Aorta (tissue), 5 donors: ENCODE data around the gene LHFPL2. TPM values are rescaled to one million over a fixed set of nuclear protein-coding genes. Genes with fewer than 3 reads are reported as not detected.
A peak's percentile ranks its signal among the peaks of the same experiment; 100 is the strongest.

Source experiments
- ATAC-seq: fragments of 200-7000 bp; cut with Tn5 transposase; one replicate; pipeline ENCODE4 v1.9.1; 2022; ENCODE audit warnings: moderate library complexity; ENCODE audit not compliant: low FRiP score
- DNase-seq, 2 donors: peaks; one replicate each; pipeline ENCODE4 v3.0.0-alpha.2; 2020
- H3K27ac ChIP-seq, 2 donors: one replicate each; pipeline ENCODE4 v1.5.1; 2013; ENCODE audit warnings: low read length in 2 of 2, mild to moderate bottlenecking in 2 of 2, moderate library complexity in 2 of 2, control low read depth in 1 of 2, inconsistent platforms in 1 of 2, low read depth in 1 of 2
- H3K27me3 ChIP-seq, 2 donors: one replicate each; pipeline ENCODE4 v1.6.1; 2013; ENCODE audit warnings: control low read depth in 1 of 2, low read length in 1 of 2, mild to moderate bottlenecking in 1 of 2, moderate library complexity in 1 of 2; ENCODE audit not compliant: insufficient read depth in 2 of 2, control insufficient read depth in 1 of 2
- H3K36me3 ChIP-seq, 2 donors: one replicate each; pipeline ENCODE4 v1.6.1; 2013; ENCODE audit warnings: control low read depth in 1 of 2, low read length in 1 of 2, mild to moderate bottlenecking in 1 of 2; ENCODE audit not compliant: insufficient read depth in 2 of 2, control insufficient read depth in 1 of 2
- H3K4me1 ChIP-seq, 2 donors: one replicate each; pipeline ENCODE4 v1.6.1; 2013; ENCODE audit warnings: low read length in 2 of 2, control low read depth in 1 of 2, mild to moderate bottlenecking in 1 of 2, moderate library complexity in 1 of 2; ENCODE audit not compliant: insufficient read depth in 2 of 2, control insufficient read depth in 1 of 2
- H3K4me3 ChIP-seq, 2 donors: one replicate each; pipeline ENCODE4 v1.5.1; 2013; ENCODE audit warnings: low read length in 2 of 2, control low read depth in 1 of 2, mild to moderate bottlenecking in 1 of 2
- H3K9me3 ChIP-seq: one replicate; pipeline ENCODE4 v1.6.1; 2013; ENCODE audit warnings: mild to moderate bottlenecking, low read length; ENCODE audit not compliant: control insufficient read depth
- WGBS, 2 donors: extraction: QIAGEN DNeasy Blood & Tissue Kit; methylation state at CpG; one replicate each; pipeline ENCODE4 v1.1.7; 2013; 5-methylcytosine and 5-hydroxymethylcytosine counted together
- intact Hi-C, 2 donors: fragments of 100-400 bp; cut with DNase I; formaldehyde crosslinking; loops; one replicate each; pipeline versions ENCODE4 v1.14.2 to v1.15.0; 2022
- polyA plus RNA-seq, 2 donors: library from polyadenylated mRNA; stranded (reverse); fragments of 200-250 nt; gene quantifications; one replicate each; pipeline ENCODE4 v1.2.3, GENCODE V29; 2013
- total RNA-seq, 2 donors: library from RNA; stranded (reverse); fragmentation: NEBNext Ultra II Directional; extraction: Animal tissue kit (Norgen Biotek cat#: 25700); gene quantifications; one replicate each; pipeline ENCODE4 v1.2.1, GENCODE V29; 2021
- donor health status: healthy with polysubstance abuse.
- donor health status: Bipolar disorder and iron deficiency.
- donor health status: DM: no; HTN: no; CAD: no.
- donor health status: DM: no; HTN: no; CAD: no.
- donor health status: DM: yes; HTN: yes; CAD: no.

The LHFPL2 gene
- total and polyA plus RNA-seq, 4 donors, result 16.4 to 43.1 (median 29.3) TPM

DNA sequence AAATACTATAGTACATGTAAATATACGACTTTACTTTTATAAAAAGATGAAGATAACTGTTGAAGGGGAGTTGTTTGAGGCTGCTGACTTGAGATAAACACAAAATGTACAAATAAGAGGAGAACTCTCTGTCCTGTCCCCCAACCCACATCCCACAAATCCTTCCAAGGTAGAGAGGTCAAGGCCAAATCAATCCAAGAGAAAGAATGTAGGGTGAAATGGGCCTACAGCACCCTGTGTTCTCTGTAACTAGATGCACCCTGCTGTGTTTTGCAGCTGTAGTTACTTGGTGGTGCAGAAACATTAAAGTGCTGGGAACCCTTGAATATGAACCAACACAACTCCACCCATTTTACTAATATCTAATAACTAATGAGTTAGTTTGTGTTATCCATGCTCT, 2.0 kb upstream of the LHFPL2 start:
- ATAC-seq (no peak), DNase-seq (no peak)
- H3K27ac ChIP-seq, result no peak overlapping the region
- no peaks in the 10 kb centered on the region for H3K36me3 ChIP-seq
- H3K27me3 ChIP-seq, result no peaks in the 10 kb centered on the region
- H3K4me1 ChIP-seq, result peaks cover 0 to 2% of the 10 kb centered on the region in 2 donors
- WGBS, 2 donors, result 21 to 40% methylated on average over 1 of the region's 1 CpG
- no peaks in the 10 kb centered on the region for H3K9me3 ChIP-seq
- intact Hi-C loops, result loop anchor here in 1 of 2 donors (5.0 kb wide), 1 partner anchor 103 kb away; no protein-coding TSS in a partner anchor
- H3K4me3 ChIP-seq, result no peak overlapping the region

DNA sequence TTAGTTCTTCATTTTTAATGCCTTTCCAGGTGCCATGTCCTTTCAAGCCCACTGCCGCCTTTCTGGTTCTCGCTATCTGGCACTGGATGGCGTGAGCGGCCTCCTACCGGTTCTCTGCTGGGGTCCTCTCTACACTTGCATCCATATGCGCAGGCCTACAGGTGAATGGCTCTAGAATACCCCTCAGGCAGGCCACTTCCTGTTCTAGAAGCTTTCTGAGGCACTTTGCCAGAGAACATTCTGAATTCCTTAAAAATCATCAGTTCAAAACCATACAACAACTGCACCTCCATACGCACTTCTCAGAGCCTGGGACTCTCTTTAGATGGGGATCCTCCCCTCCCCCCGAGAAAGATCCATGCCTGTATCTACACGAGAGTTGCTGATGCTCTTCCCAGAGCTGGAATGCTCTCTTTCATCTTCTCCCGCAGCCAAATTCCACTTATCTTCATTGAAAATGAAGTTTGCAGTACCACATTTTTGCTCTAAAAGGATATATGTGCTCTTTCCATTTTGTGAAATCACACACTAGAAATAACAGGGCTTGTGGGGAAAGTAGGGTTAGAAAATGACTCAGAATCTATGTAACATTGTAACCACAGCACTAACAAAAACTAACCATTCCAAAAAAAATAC, 1.4 kb upstream of the LHFPL2 start:
- 62 to 72% methylated on average over 10 of the region's 10 CpGs for WGBS, 2 donors
- no peak for ATAC-seq
- no peaks in the 10 kb centered on the region for H3K27me3 ChIP-seq
- intact Hi-C loops, result loop anchor here (5.0 to 10.0 kb wide), 5 partner anchors 55 to 335 kb away; partner anchors contain the start of gene ARSB (in 1 of the 2)
- peaks cover 2% of the 10 kb centered on the region in 2 donors for H3K4me1 ChIP-seq
- H3K9me3 ChIP-seq, result no peaks in the 10 kb centered on the region
- DNase-seq, result no peak
- peak overlapping the region; percentile 4 to 58 for H3K27ac ChIP-seq
- H3K4me3 ChIP-seq, result no peak overlapping the region
- no peaks in the 10 kb centered on the region for H3K36me3 ChIP-seq

DNA sequence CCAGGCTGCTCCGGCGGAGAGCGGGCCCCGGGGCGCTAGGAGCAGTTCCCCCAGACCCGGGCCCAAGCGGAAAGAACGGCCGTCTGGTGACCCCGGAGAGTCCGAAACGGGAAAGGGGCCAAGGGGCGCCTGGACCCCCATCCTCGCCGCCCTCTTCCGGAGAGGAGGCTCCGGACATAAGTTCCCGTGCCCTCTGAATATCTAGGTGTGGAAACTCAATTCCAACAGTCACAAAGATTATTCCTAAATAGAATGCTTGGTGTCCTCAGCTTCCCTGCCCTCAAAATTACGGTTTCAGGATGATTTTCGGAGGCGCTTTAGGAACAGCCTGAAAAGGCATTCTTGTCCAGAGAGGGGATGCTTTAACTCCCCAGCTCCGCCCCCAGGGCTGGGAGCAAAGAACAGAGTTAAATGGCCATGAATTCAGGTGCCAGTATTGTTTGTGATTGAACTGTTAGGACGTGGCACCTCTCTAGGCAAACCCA, 681 bp upstream of the LHFPL2 start:
- intact Hi-C loops, result loop anchor here (5.0 to 10.0 kb wide), 4 partner anchors 54 to 336 kb away; partner anchors contain the start of gene ARSB (in 1 of the 2)
- DNase-seq (no peak), ATAC-seq (peak; percentile 1)
- 2 to 3% methylated on average over 19 to 23 of the region's 23 CpGs for WGBS, 2 donors
- Histone ChIP-seq H3K4me1 (peaks cover 2 to 3% of the 10 kb centered on the region in 2 donors), H3K9me3 (no peaks in the 10 kb centered on the region), H3K27me3 (no peaks in the 10 kb centered on the region), H3K4me3 (peak overlapping the region; percentile 57 to 65), H3K27ac (peak overlapping the region; percentile 66 to 99), H3K36me3 (no peaks in the 10 kb centered on the region)

DNA sequence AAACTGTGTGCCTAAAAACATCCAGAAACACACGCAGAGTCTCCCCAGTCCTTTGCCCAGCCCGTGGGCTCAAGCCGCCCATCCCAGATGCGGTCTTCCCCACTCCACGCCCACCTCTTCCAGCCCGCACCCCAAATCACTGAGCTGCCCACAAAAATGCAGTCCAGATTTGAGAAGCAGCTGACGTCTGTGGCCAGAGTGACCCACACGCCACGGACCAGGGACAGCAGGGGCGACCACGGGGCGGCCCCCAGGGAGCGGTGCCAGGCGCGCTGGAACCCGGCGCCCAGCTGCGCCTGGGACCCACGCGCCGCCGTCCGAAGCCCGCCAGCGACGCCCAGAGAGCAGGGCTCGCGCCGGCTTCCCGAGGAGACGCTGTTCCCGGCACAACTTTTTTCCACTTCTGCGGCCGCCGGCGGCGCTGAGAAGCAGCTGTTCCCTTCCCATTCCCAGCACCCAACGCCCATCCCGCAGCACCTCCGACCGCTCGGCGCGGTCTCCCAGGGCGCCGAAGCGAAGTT, 674 bp downstream of the LHFPL2 start:
- peak; percentile 65 to 90 for DNase-seq
- intact Hi-C loops, result loop anchor here (5.0 to 10.0 kb wide), 4 partner anchors 53 to 337 kb away; partner anchors contain the start of gene ARSB (in 1 of the 2)
- Histone ChIP-seq H3K36me3 (no peaks in the 10 kb centered on the region), H3K4me1 (peaks cover 0 to 3% of the 10 kb centered on the region in 2 donors), H3K9me3 (no peaks in the 10 kb centered on the region), H3K4me3 (peak overlapping the region; percentile 57 to 65), H3K27ac (peak overlapping the region; percentile 33 to 99), H3K27me3 (no peaks in the 10 kb centered on the region)
- WGBS, 2 donors, result 0 to 1% methylated on average over 41 to 47 of the region's 47 CpGs
- ATAC-seq, result peak; percentile 62

DNA sequence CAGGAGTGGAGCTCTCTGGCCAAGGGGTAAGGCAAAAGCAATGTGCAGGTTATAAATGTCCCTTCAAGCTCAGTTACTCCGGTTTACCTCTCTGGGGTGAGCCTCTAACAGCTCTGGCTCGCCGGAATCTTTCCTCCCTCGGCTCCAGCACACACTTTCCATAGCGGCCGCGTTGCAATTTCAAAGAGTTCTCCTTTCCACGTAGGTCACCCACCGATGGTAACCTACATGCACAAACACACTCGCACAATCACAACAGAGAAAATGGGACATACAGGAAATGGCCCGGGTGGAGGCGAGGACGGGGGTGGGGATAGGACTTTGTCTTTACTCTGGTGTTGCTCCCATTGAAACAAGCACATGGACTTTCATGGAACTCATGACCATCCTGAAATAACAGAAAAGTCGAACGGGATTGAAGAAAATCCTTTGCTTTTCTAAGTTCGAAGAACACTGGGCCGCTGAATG, 1.2 kb downstream of the LHFPL2 start:
- Histone ChIP-seq H3K9me3 (no peaks in the 10 kb centered on the region), H3K4me3 (peak overlapping the region; percentile 57 to 65), H3K4me1 (peaks cover 0 to 3% of the 10 kb centered on the region in 2 donors), H3K27ac (no peak overlapping the region), H3K27me3 (no peaks in the 10 kb centered on the region), H3K36me3 (no peaks in the 10 kb centered on the region)
- ATAC-seq (no peak), DNase-seq (peak in 1 of 2 donors; percentile 78)
- 0 to 1% methylated on average over 17 of the region's 17 CpGs for WGBS, 2 donors
- intact Hi-C loops, result loop anchor here (5.0 to 10.0 kb wide), 4 partner anchors 53 to 337 kb away; partner anchors contain the start of gene ARSB (in 1 of the 2)

DNA sequence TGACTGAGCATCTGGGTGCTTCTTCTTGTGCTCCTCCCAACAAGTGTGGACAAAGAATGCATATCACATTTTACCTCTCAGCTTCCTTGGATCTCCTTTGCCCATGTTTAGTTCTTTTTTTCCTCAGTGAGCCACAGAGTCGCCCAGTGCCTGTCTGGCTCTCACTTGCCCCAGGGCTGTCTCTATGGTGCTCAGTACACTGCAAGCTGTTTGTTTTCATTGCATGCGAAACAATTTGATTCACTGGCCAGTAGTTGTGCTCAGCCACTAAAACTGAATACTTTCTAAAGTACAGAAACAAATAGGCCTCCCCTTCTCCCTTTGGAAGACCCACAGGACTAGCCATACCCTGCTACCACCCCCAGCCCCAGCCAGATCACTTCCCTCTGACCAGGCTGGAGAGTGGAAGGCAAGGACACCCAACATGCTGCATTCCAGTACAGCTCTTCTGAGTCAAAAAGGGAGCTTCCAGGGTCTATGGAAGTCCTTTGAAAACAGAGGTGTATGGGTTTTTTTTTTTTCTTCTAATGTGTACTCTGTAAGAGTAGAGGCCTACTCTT, 3.8 kb downstream of the LHFPL2 start:
- Histone ChIP-seq H3K4me3 (no peak overlapping the region), H3K36me3 (no peaks in the 10 kb centered on the region), H3K27ac (no peak overlapping the region), H3K9me3 (no peaks in the 10 kb centered on the region), H3K4me1 (peaks cover 3 to 5% of the 10 kb centered on the region in 2 donors), H3K27me3 (no peaks in the 10 kb centered on the region)
- no peak for DNase-seq
- intact Hi-C loops, result loop anchor here (5.0 to 10.0 kb wide), 4 partner anchors 50 to 340 kb away; partner anchors contain the start of gene ARSB (in 1 of the 2)
- 0 to 7% methylated on average over 2 of the region's 2 CpGs for WGBS, 2 donors
- no peak for ATAC-seq

DNA sequence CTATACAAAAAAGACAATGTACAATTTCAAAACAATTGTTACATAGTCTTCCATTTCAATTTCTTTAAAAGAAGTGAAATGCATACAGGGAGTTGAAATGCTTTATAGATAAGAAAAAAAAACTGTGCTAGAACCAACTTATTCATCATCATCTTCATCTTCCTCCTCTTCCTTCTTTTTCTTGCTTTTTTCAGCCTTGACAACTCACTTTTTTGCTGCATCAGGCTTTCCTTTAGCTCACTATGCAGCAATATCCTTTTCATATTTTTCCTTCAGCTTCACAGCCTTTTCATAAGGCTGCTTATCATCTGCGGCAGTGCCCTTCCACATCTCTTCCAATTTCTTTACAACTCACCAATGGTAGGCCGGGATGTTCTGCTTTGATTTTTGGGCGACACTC, 4.4 kb downstream of the LHFPL2 start:
- H3K9me3 ChIP-seq, result no peaks in the 10 kb centered on the region
- DNase-seq (no peak), ATAC-seq (no peak)
- no peaks in the 10 kb centered on the region for H3K27me3 ChIP-seq
- H3K4me3 ChIP-seq, result no peak overlapping the region
- no peak overlapping the region for H3K27ac ChIP-seq
- no peaks in the 10 kb centered on the region for H3K36me3 ChIP-seq
- H3K4me1 ChIP-seq, result peaks cover 4 to 5% of the 10 kb centered on the region in 2 donors
- intact Hi-C loops, result loop anchor here in 1 of 2 donors (10.0 kb wide), 2 partner anchors 49 to 341 kb away; partner anchors contain the start of gene ARSB
- 69 to 76% methylated on average over 3 of the region's 3 CpGs for WGBS, 2 donors

DNA sequence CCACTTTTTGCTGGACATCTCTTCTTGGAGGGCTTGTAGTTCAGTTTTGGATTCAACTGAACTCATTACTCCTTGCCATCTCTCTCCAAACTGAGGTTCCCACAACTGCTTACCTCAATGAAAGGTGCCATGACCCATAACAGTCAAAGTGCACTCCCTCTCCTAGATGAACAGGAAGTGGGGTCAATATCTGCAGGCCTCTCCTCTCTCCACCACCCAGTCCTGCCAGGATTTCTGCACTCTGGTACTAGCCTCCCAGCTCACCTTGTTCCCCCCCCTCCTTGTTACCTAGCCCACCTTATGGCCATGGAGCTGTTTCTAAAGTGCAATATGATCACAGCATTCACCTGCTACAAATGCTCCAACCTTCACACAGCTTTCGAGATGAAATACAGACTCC, 5.9 kb downstream of the LHFPL2 start:
- H3K4me1 ChIP-seq, result peaks cover 4 to 5% of the 10 kb centered on the region in 2 donors
- no peak for ATAC-seq

More for the DNA sequence above, 5.9 kb downstream of the LHFPL2 start:
- Histone ChIP-seq H3K36me3 (no peaks in the 10 kb centered on the region), H3K27ac (no peak overlapping the region), H3K4me3 (no peak overlapping the region), H3K9me3 (no peaks in the 10 kb centered on the region), H3K27me3 (no peaks in the 10 kb centered on the region)
- DNase-seq, result no peak
- intact Hi-C loops, result loop anchor here in 1 of 2 donors (10.0 kb wide), 2 partner anchors 48 to 342 kb away; partner anchors contain the start of gene ARSB
- 89 to 92% methylated on average over 1 of the region's 1 CpG for WGBS, 2 donors
